HL-60/S4 treated with retinoic acid at 250 ng/mL for 4 days and 3 days (cell line): ENCODE measurements around the gene ETV4.
"Not testable (repeated sequence)": the region's sequence is repeated elsewhere in the genome, so short reads cannot be mapped to it uniquely, and the experiment has no call there.

Experiments
- in situ Hi-C: fragments of 300-500 bp; cut with MboI; formaldehyde crosslinking; loops from 2 replicates; pipeline ENCODE4 v1.7.0; 2022; ENCODE audit warnings: low sequenced_read_pairs

Gene ETV4

DNA sequence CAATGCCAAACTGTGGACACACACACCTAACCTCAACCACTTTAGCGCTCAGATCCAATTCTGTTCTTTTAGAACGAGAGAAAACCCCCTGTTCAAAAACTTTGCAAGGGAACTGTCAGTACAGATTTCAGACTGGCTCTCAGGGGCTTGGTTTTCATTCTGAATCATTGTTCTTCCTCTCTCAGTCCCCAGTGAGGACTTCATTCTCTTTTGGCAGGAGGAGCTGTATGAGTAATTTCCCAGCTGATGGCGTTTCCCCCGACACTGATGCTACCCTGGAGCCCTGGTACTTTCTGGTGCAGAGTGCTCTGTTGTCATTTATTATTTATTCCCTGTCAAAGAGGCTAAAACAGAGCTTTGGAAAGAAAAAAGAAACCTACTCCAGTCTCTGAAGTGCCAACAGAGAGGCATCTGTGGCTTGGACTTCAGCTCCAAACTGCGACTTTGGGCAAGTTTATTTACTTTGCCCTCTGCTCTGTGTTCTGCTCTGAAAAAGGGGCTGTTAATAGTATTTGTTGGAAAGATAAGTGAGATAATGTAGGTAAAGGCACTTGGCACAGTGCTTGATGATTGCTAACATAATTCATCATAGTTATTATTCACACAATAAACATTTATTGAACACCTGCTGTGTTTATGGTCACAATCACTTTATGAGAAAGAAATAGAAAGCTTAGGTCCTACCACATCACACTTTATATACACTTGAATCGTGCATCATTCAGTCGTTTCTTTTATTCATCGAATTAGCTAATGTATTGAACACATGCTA is 28.3 kb downstream of the ETV4 start:
- in situ Hi-C loops: no loop called here

DNA sequence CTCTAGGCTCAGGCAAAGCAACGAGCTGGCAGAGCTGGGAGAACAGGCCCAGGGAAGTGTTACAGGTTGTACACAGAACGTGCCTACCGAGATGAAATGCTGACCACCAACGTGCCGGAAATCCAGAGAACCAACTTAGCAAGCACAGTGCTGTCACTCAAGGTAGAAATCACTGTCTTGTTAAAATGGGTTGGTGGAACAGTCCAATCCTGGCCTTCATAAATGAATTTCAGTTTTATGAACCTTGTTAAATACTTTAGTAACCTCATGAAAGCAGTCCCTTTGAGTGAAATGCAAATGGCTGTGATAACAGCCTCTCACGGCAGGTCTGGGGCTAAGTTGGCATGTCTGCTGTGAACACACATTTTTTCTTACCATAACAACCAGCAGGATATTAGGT is 29.0 kb downstream of the ETV4 start:
- in situ Hi-C loops: no loop called here

- in situ Hi-C loops: no loop called here
Observed at GRCh38 chr17:43515656-43516055, 30.5 kb downstream of the ETV4 start.

DNA sequence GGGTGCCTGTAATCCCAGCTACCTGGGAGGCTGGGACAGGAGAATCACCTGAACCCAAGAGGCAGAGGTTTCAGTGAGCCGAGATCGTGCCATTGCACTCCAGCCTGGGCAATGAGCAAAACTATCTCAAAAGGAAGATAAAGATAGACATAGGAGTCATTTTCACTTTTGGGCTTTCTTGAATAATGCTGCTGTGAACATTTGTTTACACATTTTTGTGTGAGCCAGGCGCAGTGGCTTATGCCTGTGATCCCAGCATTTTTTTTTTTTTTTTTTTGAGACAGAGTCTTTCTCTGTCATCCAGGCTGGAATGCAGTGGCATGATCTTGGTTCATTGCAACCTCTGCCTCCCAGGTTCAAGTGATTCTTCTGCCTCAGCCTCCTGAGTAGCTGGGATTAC is 34.9 kb downstream of the ETV4 start:
- in situ Hi-C loops: not testable (repeated sequence)

GRCh38 chr17:43509440-43509839 is 36.7 kb downstream of the ETV4 start:
- in situ Hi-C loops: not testable (repeated sequence)

- in situ Hi-C loops: no loop called here
Observed at GRCh38 chr17:43490621-43491020, 55.5 kb downstream of the ETV4 start.

DNA sequence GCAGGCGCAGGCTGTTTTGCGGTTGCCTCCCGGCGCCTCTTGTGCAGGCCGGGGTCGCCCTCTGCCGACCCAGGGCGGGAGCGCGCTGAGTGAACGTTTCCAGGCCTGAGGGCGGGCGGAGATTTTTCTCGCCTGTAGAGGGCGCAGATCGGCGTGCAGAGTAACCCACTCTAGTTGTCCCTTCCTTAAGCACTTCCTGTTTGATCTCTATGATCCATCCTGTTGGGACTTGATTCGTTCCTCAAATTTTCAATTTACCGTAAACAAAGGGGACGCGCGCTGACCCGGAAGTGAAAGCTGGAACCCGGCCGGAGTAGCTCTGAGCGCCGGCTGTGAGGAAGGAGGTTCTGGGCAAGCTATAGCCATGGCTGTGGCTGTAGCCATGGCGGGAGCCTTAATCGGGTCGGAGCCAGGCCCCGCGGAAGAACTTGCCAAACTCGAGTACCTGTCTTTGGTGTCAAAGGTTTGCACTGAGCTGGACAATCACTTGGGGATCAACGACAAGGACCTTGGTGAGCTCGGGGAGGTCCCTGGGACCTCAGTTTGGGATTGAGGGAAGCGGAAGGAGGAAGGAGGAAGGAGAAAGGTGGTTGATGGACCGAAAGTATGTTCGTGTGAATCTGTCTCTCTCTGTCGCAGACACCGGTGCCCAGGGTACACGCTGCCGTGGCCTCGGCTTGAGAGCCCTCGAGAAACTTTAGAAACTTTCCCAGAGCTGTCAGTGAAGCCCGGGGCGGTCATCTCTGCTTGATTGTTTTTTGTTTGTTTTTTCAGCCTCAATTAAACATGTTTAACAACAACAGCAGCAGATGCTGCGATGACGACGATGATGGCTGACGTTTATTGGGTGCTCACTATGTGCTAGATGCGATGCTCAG is 62.2 kb downstream of the ETV4 start, which contains the start of gene DHX8:
TSS of gene DHX8 (plus strand) at position 302 of the 878 bp plus-strand sequence. CDS start at position 365, 63 bp downstream.
- in situ Hi-C loops: no loop called here

DNA sequence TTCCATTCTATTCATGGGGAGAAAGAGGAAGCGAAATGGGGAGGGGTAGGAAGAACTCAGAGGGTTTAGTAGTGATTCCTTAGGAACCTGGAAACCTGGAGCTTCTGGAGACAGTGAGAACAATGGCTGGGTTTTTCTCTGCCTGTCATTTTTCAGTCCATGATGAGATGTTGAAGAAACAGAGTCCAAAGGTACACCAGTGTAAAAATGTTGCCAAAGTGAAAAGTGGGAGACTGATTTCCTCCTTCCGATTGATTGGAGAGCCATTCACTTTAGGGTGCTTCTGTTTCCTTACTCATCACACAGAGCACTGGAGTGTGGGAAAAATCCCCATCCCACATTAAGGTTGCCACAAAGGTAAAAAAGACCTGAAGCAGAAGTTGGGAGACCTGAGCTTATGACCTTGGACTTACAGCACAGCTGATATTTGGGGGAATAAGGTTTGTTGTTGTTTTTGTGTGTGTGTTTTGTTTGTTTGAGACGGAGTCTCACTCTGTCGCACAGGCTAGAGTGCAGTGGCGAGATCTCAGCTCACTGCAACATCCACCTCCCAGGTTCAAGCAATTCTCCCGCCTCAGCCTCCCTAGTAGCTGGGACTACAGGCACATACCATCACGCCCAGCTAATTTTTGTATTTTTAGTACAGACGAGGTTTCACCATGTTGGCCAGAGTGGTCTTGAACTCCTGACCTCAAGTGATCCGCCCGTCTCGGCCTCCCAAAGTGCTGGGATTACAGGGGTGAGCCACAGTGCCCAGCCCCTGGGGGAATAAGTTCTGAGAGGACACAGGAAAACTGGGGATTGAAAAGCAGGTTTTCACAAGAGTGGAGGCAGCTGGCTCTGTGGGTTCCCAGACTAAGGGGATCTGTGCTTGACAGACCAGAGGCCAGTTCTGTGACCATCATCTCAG is 63.8 kb downstream of the ETV4 start:
- in situ Hi-C loops: no loop called here

DNA sequence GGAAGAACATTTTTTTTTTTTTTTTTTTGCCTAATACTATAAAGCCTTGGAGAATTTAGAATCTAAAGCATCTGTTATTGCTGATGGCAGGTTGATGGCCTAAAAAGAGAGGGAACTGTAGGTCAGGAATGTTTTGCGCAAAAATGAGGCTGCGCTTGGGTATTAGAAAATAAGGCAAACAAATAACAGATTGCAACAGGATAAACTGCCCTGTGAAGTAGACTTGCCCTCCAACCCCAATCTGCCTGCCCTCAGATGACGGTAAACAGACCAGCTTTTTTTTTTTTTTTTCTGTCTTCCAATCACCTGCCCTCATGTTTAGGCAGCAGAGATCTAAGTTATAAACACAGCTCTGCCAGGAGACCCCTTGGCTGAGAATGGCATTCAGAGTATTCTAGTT is 66.2 kb downstream of the ETV4 start:
- in situ Hi-C loops: no loop called here
